ENCODE measurements around the gene CFAP92.
"Not testable (repeated sequence)": the region's sequence is repeated elsewhere in the genome, so short reads cannot be mapped to it uniquely, and the experiment has no call there.

Gene CFAP92

GRCh38 chr3:128880455-128880854 is 113.4 kb downstream of the CFAP92 start:
- not testable (repeated sequence) for DNase-seq

- no peak for DNase-seq
Observed at GRCh38 chr3:128879991-128880390, 113.9 kb downstream of the CFAP92 start.

- DNase-seq, result peak; percentile 72
Observed at GRCh38 chr3:128879125-128879969, 114.5 kb downstream of the CFAP92 start, which contains the start of gene ACAD9. Gene ACAD9, plus strand, starts transcription at chr3:128879620. Its CDS starts 72 bp downstream, at chr3:128879692.

- DNase-seq, result no peak
Observed at GRCh38 chr3:128878556-128879124, 115.2 kb downstream of the CFAP92 start.

- DNase-seq, result no peak
Observed at GRCh38 chr3:128878011-128878457, 115.8 kb downstream of the CFAP92 start.

GRCh38 chr3:128875556-128876120 is 118.2 kb downstream of the CFAP92 start:
- no peak for DNase-seq

GRCh38 chr3:128874481-128875180 is 119.2 kb downstream of the CFAP92 start:
- no peak for DNase-seq

- no peak for DNase-seq
Observed at GRCh38 chr3:128873244-128874022, 120.4 kb downstream of the CFAP92 start.

- no peak for DNase-seq
Observed at GRCh38 chr3:128872744-128873143, 121.1 kb downstream of the CFAP92 start.

- no peak for DNase-seq
Observed at GRCh38 chr3:128872282-128872681, 121.6 kb downstream of the CFAP92 start.

- DNase-seq, result no peak
Observed at GRCh38 chr3:128870347-128870746, 123.5 kb downstream of the CFAP92 start.

GRCh38 chr3:128867200-128868125 is 126.4 kb downstream of the CFAP92 start:
- no peak for DNase-seq

GRCh38 chr3:128864849-128865804 is 128.7 kb downstream of the CFAP92 start:
- not testable (repeated sequence) for DNase-seq

- no peak for DNase-seq
Observed at GRCh38 chr3:128864351-128864811, 129.5 kb downstream of the CFAP92 start.

GRCh38 chr3:128863560-128863959 is 130.3 kb downstream of the CFAP92 start:
- no peak for DNase-seq

- DNase-seq, result no peak
Observed at GRCh38 chr3:128861491-128861890, 132.4 kb downstream of the CFAP92 start.

Measured in NCI-H187 treated with DMSO at 0.1 percent for 48 hours (cell line).